Testis (tissue), 3 donors: Measurements from ENCODE around the gene ATF2. TPM values are rescaled to one million over a fixed set of nuclear protein-coding genes. Genes with fewer than 3 reads are reported as not detected.
A peak's percentile ranks its signal among the peaks of the same experiment; 100 is the strongest.

ENCODE experiments used
- DNase-seq: peaks from one replicate; pipeline ENCODE4 v3.0.0-alpha.2; 2019
- H3K27ac ChIP-seq, 2 donors: fragments of 200-600 bp; sonication (generic); one replicate each; pipeline ENCODE4 v1.5.1; 2019
- H3K27me3 ChIP-seq: fragments of 200-600 bp; sonication (generic); one replicate; pipeline ENCODE4 v1.5.1; 2019
- H3K36me3 ChIP-seq: fragments of 200-600 bp; sonication (generic); one replicate; pipeline ENCODE4 v1.5.1; 2017; ENCODE audit warnings: low read depth; ENCODE audit errors: missing control alignments
- H3K4me1 ChIP-seq: fragments of 200-600 bp; sonication (generic); one replicate; pipeline ENCODE4 v1.5.1; 2019
- H3K4me3 ChIP-seq, 2 donors: fragments of 200-600 bp; sonication (generic); one replicate each; pipeline ENCODE4 v1.5.1; 2017 to 2019
- H3K9me3 ChIP-seq: fragments of 200-600 bp; sonication (generic); one replicate; pipeline ENCODE4 v1.5.1; 2017
- POLR2A ChIP-seq: fragments of 450-650 bp; IDR thresholded peaks from one replicate; pipeline ENCODE4 v1.6.1; 2017; ENCODE audit warnings: antibody characterized with exemption, mild to moderate bottlenecking, moderate library complexity
- WGBS, 2 donors: methylation state at CpG; one replicate each; pipeline ENCODE4 v1.1.5; 2018; 5-methylcytosine and 5-hydroxymethylcytosine counted together
- intact Hi-C: fragments of 100-400 bp; cut with DNase I; formaldehyde crosslinking; loops from one replicate; pipeline ENCODE4 v1.15.1; 2023; ENCODE audit warnings: low total_unique reads
- polyA plus RNA-seq: library from polyadenylated mRNA; stranded (reverse); fragments of 350-450 nt; fragmentation: Illumina TruSeq; extraction: RNeasy Lipid Tissue Mini Kit (QIAGEN cat#74804); gene quantifications from one replicate; pipeline ENCODE4 v1.2.3, GENCODE V29; 2014; ENCODE audit warnings: low read depth, low replicate concordance; ENCODE audit not compliant: insufficient read depth
- total RNA-seq, 2 donors: library from RNA; depleted of rRNA; stranded (reverse); fragments of >200 nt; gene quantifications; one replicate each; pipeline ENCODE4 v1.2.3, GENCODE V29; 2016
- TF ChIP-seq, protein P1 (sequence below), 3 experiments: fragments of 450-650 bp in 2 of 3; fragments of 200-600 bp in 1 of 3; sonication (generic) in 1 of 3; IDR thresholded peaks; one replicate each; pipeline ENCODE4 v1.5.1; 2016 to 2019; ENCODE audit warnings: antibody characterized with exemption in 3 of 3, mild to moderate bottlenecking in 2 of 3, moderate library complexity in 1 of 3

ATF2 gene
- total and polyA plus RNA-seq, 3 donors from 2014 or later = 59.9 to 92.2 (median 83.0) TPM

DNA sequence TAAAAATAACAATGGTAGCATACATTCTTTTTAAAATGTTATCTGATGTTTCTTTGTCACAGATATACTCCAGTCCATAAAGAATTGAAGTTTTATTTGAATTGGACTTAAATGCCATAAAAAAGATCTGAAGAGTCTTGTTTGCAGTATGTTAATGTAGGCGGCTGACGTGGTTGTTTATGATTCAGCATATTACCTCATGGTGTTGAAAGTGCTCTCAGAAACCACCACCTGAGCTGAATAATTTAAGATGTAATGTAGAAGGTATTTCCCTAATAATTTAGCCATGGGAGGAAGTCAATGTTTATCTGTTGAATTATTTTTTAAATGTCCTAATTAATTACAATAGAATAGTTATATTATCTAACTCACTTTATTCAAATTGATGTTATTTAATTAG lies 104.3 kb downstream of the ATF2 start:
- WGBS, 2 donors = 85 to 95% methylated on average over 2 of the region's 2 CpGs
- intact Hi-C loops = no loop called here
- DNase-seq = no peak
- Histone ChIP-seq H3K27ac (no peak overlapping the region), H3K4me3 (no peak overlapping the region), H3K27me3 (no peaks in the 10 kb centered on the region), H3K36me3 (no peaks in the 10 kb centered on the region), H3K4me1 (no peaks in the 10 kb centered on the region), H3K9me3 (no peaks in the 10 kb centered on the region)
- TF ChIP-seq, protein P1, sequence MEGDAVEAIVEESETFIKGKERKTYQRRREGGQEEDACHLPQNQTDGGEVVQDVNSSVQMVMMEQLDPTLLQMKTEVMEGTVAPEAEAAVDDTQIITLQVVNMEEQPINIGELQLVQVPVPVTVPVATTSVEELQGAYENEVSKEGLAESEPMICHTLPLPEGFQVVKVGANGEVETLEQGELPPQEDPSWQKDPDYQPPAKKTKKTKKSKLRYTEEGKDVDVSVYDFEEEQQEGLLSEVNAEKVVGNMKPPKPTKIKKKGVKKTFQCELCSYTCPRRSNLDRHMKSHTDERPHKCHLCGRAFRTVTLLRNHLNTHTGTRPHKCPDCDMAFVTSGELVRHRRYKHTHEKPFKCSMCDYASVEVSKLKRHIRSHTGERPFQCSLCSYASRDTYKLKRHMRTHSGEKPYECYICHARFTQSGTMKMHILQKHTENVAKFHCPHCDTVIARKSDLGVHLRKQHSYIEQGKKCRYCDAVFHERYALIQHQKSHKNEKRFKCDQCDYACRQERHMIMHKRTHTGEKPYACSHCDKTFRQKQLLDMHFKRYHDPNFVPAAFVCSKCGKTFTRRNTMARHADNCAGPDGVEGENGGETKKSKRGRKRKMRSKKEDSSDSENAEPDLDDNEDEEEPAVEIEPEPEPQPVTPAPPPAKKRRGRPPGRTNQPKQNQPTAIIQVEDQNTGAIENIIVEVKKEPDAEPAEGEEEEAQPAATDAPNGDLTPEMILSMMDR (IDR thresholded peaks at IDR 0.05) = no peak
- no peak for TF ChIP-seq POLR2A

DNA sequence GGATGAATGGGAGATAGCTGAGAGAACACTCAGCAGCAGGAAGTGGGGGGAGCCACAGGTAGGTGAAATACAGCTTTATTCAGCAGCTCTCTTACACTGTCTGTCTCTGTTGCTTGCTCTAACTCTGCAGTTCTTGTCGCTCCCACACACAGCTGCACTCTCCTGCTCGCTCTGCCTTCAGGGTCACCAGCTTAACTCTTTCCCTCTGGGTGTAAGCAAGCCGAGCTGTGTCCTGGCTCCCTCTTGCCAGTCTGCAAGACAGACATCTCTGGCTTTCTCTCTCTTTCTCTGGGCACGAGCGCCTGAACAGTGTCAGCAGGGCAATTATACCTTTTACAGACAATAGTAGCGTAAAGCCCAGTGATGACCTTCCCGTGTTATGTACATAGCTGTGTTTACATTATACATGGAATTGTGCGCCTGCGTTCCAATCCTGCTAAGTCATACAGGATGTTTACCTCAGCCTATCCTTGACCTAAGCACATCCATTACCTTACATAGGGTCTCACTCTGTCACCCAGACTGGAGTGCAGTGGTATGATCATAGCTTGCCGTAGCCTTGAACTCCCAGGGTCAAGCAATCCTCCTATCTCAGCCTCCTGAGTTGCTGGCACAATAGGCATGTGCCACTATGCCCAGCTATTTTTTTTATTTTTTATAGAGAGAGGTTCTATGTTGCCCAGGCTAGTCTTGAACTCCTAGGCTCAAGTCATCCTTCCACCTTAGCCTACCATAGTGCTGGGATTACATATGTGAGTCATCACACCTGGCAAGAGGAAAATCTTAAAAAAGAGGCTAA lies 105.0 kb downstream of the ATF2 start:
- intact Hi-C loops = no loop called here

DNA sequence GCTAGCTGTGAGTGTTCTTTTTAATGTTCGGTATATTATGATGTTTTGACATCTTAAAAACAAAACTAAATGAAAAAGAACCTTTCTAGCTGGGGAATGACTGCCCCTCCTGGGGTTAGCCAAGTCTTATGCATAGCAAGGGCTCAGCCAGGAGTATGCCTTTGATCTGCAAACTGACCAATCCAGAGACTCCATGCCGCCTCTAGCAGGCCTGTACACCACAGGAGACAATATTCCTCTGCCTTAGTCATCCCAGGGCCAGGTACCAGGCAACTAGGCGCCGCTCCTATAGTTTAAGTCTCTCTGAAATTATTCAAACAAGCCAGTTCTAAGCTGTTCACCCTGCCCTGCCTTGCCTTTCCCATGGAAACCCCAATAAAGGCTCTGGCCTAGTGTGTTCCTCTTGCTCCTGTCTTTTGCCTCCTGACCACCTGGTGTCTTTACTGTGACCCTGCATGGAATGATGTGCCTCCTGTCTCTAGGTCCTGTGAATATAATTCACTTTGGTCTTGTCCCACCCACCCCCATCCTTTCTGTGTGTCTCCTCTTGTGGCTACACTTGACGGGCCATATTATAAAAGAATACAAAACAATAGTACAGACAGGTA lies 110.8 kb downstream of the ATF2 start:
- intact Hi-C loops = no loop called here
- TF ChIP-seq, protein P1 (IDR thresholded peaks at IDR 0.05) = no peak
- TF ChIP-seq POLR2A = no peak
- no peaks in the 10 kb centered on the region for H3K27me3 ChIP-seq
- no peaks in the 10 kb centered on the region for H3K36me3 ChIP-seq
- no peak overlapping the region for H3K4me3 ChIP-seq
- H3K27ac ChIP-seq = no peak overlapping the region
- WGBS, 2 donors = 89 to 90% methylated on average over 5 of the region's 5 CpGs
- no peaks in the 10 kb centered on the region for H3K9me3 ChIP-seq
- DNase-seq = no peak
- H3K4me1 ChIP-seq = no peaks in the 10 kb centered on the region

More for the DNA sequence above, 105.0 kb downstream of the ATF2 start:
- Histone ChIP-seq H3K4me1 (no peaks in the 10 kb centered on the region), H3K27ac (no peak overlapping the region), H3K36me3 (no peaks in the 10 kb centered on the region), H3K27me3 (no peaks in the 10 kb centered on the region), H3K9me3 (no peaks in the 10 kb centered on the region), H3K4me3 (no peak overlapping the region)
- peak; percentile 58 for DNase-seq
- TF ChIP-seq, protein P1 (IDR thresholded peaks at IDR 0.05) = no peak
- no peak for TF ChIP-seq POLR2A
- 79 to 88% methylated on average over 10 of the region's 10 CpGs for WGBS, 2 donors

DNA sequence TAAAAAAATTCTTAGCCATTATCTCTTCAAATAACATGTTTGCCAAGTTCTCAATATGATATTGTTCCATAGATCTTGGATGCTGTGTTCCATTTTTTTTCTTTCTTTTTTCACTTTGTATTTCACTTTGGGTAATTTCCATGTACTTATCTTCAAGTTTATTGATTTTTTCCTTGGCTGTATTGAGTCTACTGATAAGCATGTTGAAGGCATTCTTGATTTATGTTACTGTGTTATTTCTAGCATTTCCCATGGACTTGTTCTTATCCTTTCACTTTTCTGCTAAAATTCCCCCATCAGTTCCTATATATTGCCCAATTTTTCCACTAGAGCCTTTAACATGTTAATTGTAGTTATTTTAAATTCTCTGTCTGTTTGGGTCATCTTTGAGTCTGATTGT lies 112.0 kb downstream of the ATF2 start:
- no peaks in the 10 kb centered on the region for H3K36me3 ChIP-seq
- H3K9me3 ChIP-seq = no peaks in the 10 kb centered on the region
- H3K4me3 ChIP-seq = no peak overlapping the region
- TF ChIP-seq, protein P1 (IDR thresholded peaks at IDR 0.05) = no peak
- TF ChIP-seq POLR2A = no peak
- no peaks in the 10 kb centered on the region for H3K4me1 ChIP-seq
- DNase-seq = no peak
- intact Hi-C loops = no loop called here
- H3K27me3 ChIP-seq = no peaks in the 10 kb centered on the region
- H3K27ac ChIP-seq = no peak overlapping the region
